CD1c-positive myeloid dendritic cell (primary cell): ENCODE data around the gene POU2F3.
A peak's percentile ranks its signal among the peaks of the same experiment; 100 is the strongest.

Experiments used
- DNase-seq: peaks from one replicate; pipeline ENCODE4 v3.0.0-alpha.2; 2016; ENCODE audit errors: extremely low spot score

The POU2F3 gene

GRCh38 chr11:120342226-120342625, 102.3 kb downstream of the POU2F3 start:
- no peak for DNase-seq

GRCh38 chr11:120342678-120343077, 102.7 kb downstream of the POU2F3 start:
- DNase-seq, result no peak

GRCh38 chr11:120343429-120343828, 103.5 kb downstream of the POU2F3 start:
- peak; percentile 71 for DNase-seq

GRCh38 chr11:120344302-120345004, 104.5 kb downstream of the POU2F3 start:
- DNase-seq, result peak; percentile 82

- DNase-seq, result no peak
Observed at GRCh38 chr11:120346233-120346632, 106.3 kb downstream of the POU2F3 start.

GRCh38 chr11:120350637-120351036, 110.7 kb downstream of the POU2F3 start:
- no peak for DNase-seq

GRCh38 chr11:120352405-120352804, 112.5 kb downstream of the POU2F3 start:
- DNase-seq, result no peak

- no peak for DNase-seq
Observed at GRCh38 chr11:120354068-120354467, 114.1 kb downstream of the POU2F3 start.

GRCh38 chr11:120354779-120355178, 114.8 kb downstream of the POU2F3 start:
- DNase-seq, result no peak

- DNase-seq, result no peak
Observed at GRCh38 chr11:120357620-120358019, 117.7 kb downstream of the POU2F3 start.

- no peak for DNase-seq
Observed at GRCh38 chr11:120358729-120359128, 118.8 kb downstream of the POU2F3 start.

- no peak for DNase-seq
Observed at GRCh38 chr11:120363436-120363835, 123.5 kb downstream of the POU2F3 start.

GRCh38 chr11:120365512-120365911, 125.6 kb downstream of the POU2F3 start:
- DNase-seq, result no peak
